Activated naive CD4-positive, alpha-beta T cell treated with anti-CD3 and anti-CD28 coated beads for 36 hours (primary cell): Measurements from ENCODE around the gene MTO1. TPM values are rescaled to one million over a fixed set of nuclear protein-coding genes. Genes with fewer than 3 reads are reported as not detected.
"Not testable (repeated sequence)": the region's sequence is repeated elsewhere in the genome, so short reads cannot be mapped to it uniquely, and the experiment has no call there.

Source experiments
- CTCF ChIA-PET: fragments of 350-600 bp; sonication (Branson Sonifier 250); formaldehyde crosslinking; loops from one replicate; lab custom pipeline; 2021; ENCODE audit warnings: antibody characterized with exemption; lab: Charles Lee
- DNase-seq: peaks from one replicate; pipeline ENCODE4 v3.0.0-alpha.2; 2020
- H3K27ac Mint-ChIP-seq: one replicate; pipeline ENCODE4 v1.8.0; 2021; ENCODE audit warnings: mild to moderate bottlenecking, mixed read lengths
- H3K27me3 Mint-ChIP-seq: one replicate; pipeline ENCODE4 v1.8.0; 2021; ENCODE audit warnings: low read depth, mixed read lengths
- H3K36me3 Mint-ChIP-seq: one replicate; pipeline ENCODE4 v1.8.0; 2021; ENCODE audit warnings: low read depth, mixed read lengths
- H3K4me1 Mint-ChIP-seq: one replicate; pipeline ENCODE4 v1.8.0; 2021; ENCODE audit warnings: low read depth, mixed read lengths
- H3K4me3 Mint-ChIP-seq: one replicate; pipeline ENCODE4 v1.8.0; 2021; ENCODE audit warnings: mild to moderate bottlenecking, moderate library complexity, mixed read lengths
- H3K9me3 Mint-ChIP-seq: one replicate; pipeline ENCODE4 v1.8.0; 2021; ENCODE audit warnings: mixed read lengths
- intact Hi-C: fragments of 100-400 bp; cut with micrococcal nuclease; formaldehyde crosslinking; loops from one replicate; pipeline ENCODE4 v1.15.1; 2023
- total RNA-seq, 2 experiments: library from RNA; stranded (reverse); gene quantifications; one replicate each; pipeline ENCODE4 v1.2.3, GENCODE V29; 2021

MTO1 gene
- total RNA-seq, 2 experiments from 2014 or later, result 38.7 to 47.1 TPM

DNA sequence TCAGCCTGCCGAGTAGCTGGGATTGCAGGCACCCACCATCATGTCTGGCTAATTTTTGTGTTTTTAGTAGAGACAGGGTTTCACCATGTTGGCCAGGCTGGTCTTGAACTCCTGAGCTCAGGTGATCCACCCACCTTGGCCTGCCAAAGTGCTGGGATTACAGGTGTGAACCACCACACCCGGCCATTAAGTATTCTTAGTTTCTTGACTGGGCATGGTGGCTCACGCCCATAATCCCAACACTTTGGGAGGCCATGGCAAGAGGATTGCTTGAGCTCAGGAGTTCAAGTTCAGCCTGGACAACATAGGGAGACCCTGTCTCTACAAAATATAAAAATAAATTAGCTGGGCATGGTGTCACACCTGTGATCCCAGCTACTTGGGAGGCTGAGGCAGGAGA lies 80.9 kb downstream of the MTO1 start:
- H3K27me3 Mint-ChIP-seq, DNase-seq, H3K27ac Mint-ChIP-seq, H3K9me3 Mint-ChIP-seq, H3K4me1 Mint-ChIP-seq, H3K36me3 Mint-ChIP-seq, H3K4me3 Mint-ChIP-seq, intact Hi-C loops: not testable (repeated sequence)
- CTCF ChIA-PET, result interaction anchor here (0.9 to 1.4 kb wide), 3 partner anchors 35 to 68 kb away, joined by 3 to 9 read pairs (median 4); no protein-coding TSS in a partner anchor

DNA sequence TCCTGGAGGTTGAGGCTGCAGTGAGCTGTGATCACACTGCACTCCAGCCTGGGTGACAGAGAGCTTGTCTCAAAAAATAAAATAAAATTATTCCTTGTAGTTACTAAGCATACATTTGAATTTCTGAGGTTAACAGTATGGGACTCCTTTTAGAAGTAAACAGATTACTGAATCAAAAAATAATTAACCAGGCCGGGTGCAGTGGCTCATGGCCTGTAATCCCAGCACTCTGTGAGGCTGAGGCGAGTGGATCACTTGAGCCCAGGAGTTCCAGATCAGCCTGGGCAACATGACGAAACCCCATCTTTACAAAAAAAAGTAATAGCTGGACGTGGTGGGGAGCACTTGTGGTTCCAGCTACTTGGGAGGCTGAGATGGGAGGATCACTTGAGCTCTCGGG lies 81.4 kb downstream of the MTO1 start:
- Mint-ChIP-seq H3K36me3 (no peaks in the 10 kb centered on the region), H3K9me3 (no peaks in the 10 kb centered on the region), H3K4me3 (no peak overlapping the region), H3K27ac (no peak overlapping the region), H3K4me1 (no peaks in the 10 kb centered on the region), H3K27me3 (no peaks in the 10 kb centered on the region)
- CTCF ChIA-PET, result interaction anchor here (0.7 to 1.4 kb wide), 4 partner anchors 35 to 145 kb away, joined by 3 to 9 read pairs (median 4); no protein-coding TSS in a partner anchor
- no peak for DNase-seq
- intact Hi-C loops, result no loop called here

DNA sequence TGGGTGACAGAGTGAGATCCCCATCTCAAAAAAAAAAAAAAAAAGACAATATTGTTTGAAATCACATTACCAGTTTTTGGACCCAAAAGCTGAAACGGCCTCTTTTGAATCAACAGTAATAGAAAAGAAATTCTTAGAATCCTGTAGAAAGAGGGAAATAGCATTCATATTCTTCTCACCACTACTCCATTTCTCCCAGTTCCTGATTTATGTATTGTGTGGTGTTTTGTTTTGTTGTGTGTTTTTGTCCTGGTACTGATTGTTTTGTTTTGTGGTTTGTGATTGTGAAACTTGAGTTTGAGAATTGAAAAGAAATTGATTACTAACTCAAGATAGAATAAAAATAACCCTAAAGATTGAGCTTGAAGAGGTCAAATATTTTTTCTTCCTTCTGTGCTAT lies 85.5 kb downstream of the MTO1 start:
- CTCF ChIA-PET, result interaction anchor here (0.6 kb wide), 1 partner anchor 51 kb away, joined by 3 read pairs; no protein-coding TSS in a partner anchor
- Mint-ChIP-seq H3K36me3 (no peaks in the 10 kb centered on the region), H3K27me3 (no peaks in the 10 kb centered on the region), H3K9me3 (no peaks in the 10 kb centered on the region), H3K27ac (no peak overlapping the region), H3K4me3 (no peak overlapping the region), H3K4me1 (no peaks in the 10 kb centered on the region)
- no peak for DNase-seq
- intact Hi-C loops, result no loop called here

DNA sequence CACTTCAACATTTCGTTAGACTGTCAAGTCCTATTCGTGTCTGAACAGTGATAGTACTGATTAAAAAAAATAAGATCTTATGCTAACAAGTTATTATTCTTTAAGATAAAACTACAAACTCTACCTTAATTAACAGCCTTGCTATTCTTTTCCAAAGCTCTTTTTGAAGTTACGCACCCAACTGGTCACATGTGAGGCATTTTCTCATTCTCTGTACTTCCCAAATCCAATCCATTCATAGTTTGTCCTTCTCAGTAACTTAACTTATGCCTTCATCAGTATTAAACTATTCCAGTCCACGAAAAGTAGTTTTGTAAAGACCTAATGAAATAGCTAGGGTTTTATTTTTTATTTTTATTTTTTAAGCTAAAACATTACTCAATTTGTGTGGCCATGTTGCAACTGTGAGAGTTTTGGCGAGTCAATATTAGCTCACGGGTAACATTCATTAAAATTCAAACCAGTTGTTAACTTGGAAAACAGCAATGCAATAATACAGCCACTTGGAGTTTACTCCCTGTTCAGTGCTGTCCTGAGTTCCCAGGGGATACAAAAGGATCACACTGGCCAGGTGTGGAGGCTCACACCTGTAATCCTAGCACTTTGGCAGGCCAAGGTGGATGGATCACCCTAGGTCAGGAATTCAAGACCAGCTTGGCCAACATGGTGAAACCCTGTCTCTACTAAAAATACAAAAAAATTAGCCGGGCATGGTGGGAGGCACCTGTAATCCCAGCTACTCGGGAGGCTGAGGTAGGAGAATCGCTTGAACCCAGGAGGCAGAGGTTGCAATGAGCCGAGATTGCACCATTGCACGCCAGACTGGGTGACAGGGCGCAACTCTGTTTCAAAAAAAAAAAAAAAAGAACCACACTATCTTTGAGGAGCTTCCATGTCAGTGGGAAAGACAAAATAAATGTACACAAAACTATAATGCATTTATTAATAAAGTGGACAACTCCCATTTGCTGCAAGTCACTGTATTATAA lies 87.2 kb downstream of the MTO1 start:
- CTCF ChIA-PET, result interaction anchor here (0.7 to 2.2 kb wide), 4 partner anchors 51 to 742 kb away, joined by 3 to 9 read pairs (median 3); no protein-coding TSS in a partner anchor
- no peaks in the 10 kb centered on the region for H3K4me1 Mint-ChIP-seq
- no peak overlapping the region for H3K27ac Mint-ChIP-seq
- no peaks in the 10 kb centered on the region for H3K27me3 Mint-ChIP-seq
- intact Hi-C loops, result no loop called here
- H3K4me3 Mint-ChIP-seq, result no peak overlapping the region
- H3K36me3 Mint-ChIP-seq, result no peaks in the 10 kb centered on the region
- no peaks in the 10 kb centered on the region for H3K9me3 Mint-ChIP-seq
- DNase-seq, result no peak

DNA sequence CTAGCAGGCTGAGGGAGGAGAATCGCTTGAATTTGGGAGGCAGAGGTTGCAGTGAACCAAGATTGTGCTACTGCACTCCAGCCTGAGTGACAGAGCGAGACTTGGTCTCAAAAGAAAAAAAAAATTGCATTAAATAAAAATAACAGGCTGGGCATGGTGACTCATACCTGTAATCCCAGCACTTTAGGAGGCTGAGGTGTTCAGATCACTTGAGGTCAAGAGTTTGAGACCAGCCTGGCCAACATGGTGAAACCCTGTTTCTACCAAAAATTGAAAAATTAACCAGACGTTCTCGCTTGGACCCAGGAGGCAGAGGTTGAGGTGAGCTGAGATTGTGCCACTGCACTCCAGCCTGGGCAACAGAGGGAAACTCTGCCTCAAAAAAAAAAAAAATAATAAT lies 89.6 kb downstream of the MTO1 start:
- CTCF ChIA-PET, result interaction anchor here (0.6 kb wide), 1 partner anchor 52 kb away, joined by 3 read pairs; no protein-coding TSS in a partner anchor
- H3K4me1 Mint-ChIP-seq, intact Hi-C loops: not testable (repeated sequence)

GRCh38 chr6:73555380-73555949 lies 93.9 kb downstream of the MTO1 start:
- intact Hi-C loops, H3K27ac Mint-ChIP-seq, DNase-seq, H3K9me3 Mint-ChIP-seq, CTCF ChIA-PET, H3K36me3 Mint-ChIP-seq, H3K27me3 Mint-ChIP-seq, H3K4me3 Mint-ChIP-seq: not testable (repeated sequence)
- peaks cover 18% of the 10 kb centered on the region for H3K4me1 Mint-ChIP-seq

More for the DNA sequence above, 89.6 kb downstream of the MTO1 start:
- H3K36me3 Mint-ChIP-seq, DNase-seq, H3K4me3 Mint-ChIP-seq, H3K27me3 Mint-ChIP-seq, H3K27ac Mint-ChIP-seq, H3K9me3 Mint-ChIP-seq: not testable (repeated sequence)

GRCh38 chr6:73556836-73557235 lies 95.3 kb downstream of the MTO1 start:
- H3K27ac Mint-ChIP-seq, result no peak overlapping the region
- no peaks in the 10 kb centered on the region for H3K27me3 Mint-ChIP-seq
- H3K4me1 Mint-ChIP-seq, result peaks cover 24% of the 10 kb centered on the region
- no peaks in the 10 kb centered on the region for H3K9me3 Mint-ChIP-seq
- intact Hi-C loops, result no loop called here
- no peak for DNase-seq
- CTCF ChIA-PET, result interaction anchor here (2.4 kb wide), 1 partner anchor 54 kb away, joined by 8 read pairs; no protein-coding TSS in a partner anchor
- H3K4me3 Mint-ChIP-seq, result no peak overlapping the region
- H3K36me3 Mint-ChIP-seq, result no peaks in the 10 kb centered on the region

Other genes starting within 250 kb of the MTO1 start
- gene KHDC1L, start 236.2 kb upstream of the MTO1 start, total RNA-seq, result not detected
- 1 to 10 TPM; 1.1 to 1.6 TPM for gene KHDC1, start 198.5 kb upstream of the MTO1 start, total RNA-seq
- gene DPPA5, start 107.5 kb upstream of the MTO1 start, total RNA-seq, result not detected
- not detected for gene KHDC3L, start 99.1 kb upstream of the MTO1 start, total RNA-seq
- under 1 TPM in 1 of 2 experiments, not detected in 1; 0.31 TPM for gene OOEP, start 91.8 kb upstream of the MTO1 start, total RNA-seq
- not detected for gene DDX43, start 66.9 kb upstream of the MTO1 start, total RNA-seq
- 10 to 100 TPM; 17.4 to 17.8 TPM for gene CGAS, start 9.4 kb upstream of the MTO1 start, total RNA-seq
- gene EEF1A1, start 59.3 kb downstream of the MTO1 start, total RNA-seq, result over 10,000 TPM; 18,342 to 18,732 TPM
- 1 to 10 TPM; 1.7 to 2.0 TPM for gene SLC17A5, start 192.3 kb downstream of the MTO1 start, total RNA-seq
- gene CD109, start 234.5 kb downstream of the MTO1 start, total RNA-seq, result 1 to 10 TPM; 6.7 to 7.6 TPM